GM21423 (cell line): ENCODE measurements around the gene DPEP2.
"Not testable (repeated sequence)": the region's sequence is repeated elsewhere in the genome, so short reads cannot be mapped to it uniquely, and the experiment has no call there.

ENCODE experiments used
- ATAC-seq: cut with Tn5 transposase; IDR thresholded peaks from one replicate; pipeline ENCODE4 v1.9.1; 2021; ENCODE audit warnings: mild to moderate bottlenecking, moderate library complexity; ENCODE audit not compliant: unreplicated experiment

DPEP2 gene

GRCh38 chr16:67977005-67977404 is 22.3 kb downstream of the DPEP2 start:
- no peak for ATAC-seq

- no peak for ATAC-seq
Observed at GRCh38 chr16:67976205-67976604, 23.1 kb downstream of the DPEP2 start.

- ATAC-seq = no peak
Observed at GRCh38 chr16:67975321-67976105, 23.8 kb downstream of the DPEP2 start.

- ATAC-seq = not testable (repeated sequence)
Observed at GRCh38 chr16:67972285-67972684, 27.0 kb downstream of the DPEP2 start.

- no peak for ATAC-seq
Observed at GRCh38 chr16:67971111-67971510, 28.2 kb downstream of the DPEP2 start.

GRCh38 chr16:67969254-67970039 is 29.8 kb downstream of the DPEP2 start:
- no peak for ATAC-seq

- ATAC-seq = peak; percentile 69
Observed at GRCh38 chr16:67968400-67969253, 30.7 kb downstream of the DPEP2 start, which contains the start of gene SLC12A4. TSS of gene SLC12A4 (minus strand) at chr16:67968637. CDS start at chr16:67968553, 84 bp downstream.

- ATAC-seq = peak; percentile 21
Observed at GRCh38 chr16:67967958-67968399, 31.3 kb downstream of the DPEP2 start.

GRCh38 chr16:67967183-67967957 is 31.9 kb downstream of the DPEP2 start:
- no peak for ATAC-seq

- no peak for ATAC-seq
Observed at GRCh38 chr16:67966549-67967182, 32.6 kb downstream of the DPEP2 start.

GRCh38 chr16:67965668-67966548 is 33.4 kb downstream of the DPEP2 start:
- ATAC-seq = no peak

GRCh38 chr16:67964477-67965131 is 34.7 kb downstream of the DPEP2 start:
- no peak for ATAC-seq

- no peak for ATAC-seq
Observed at GRCh38 chr16:67963662-67964321, 35.5 kb downstream of the DPEP2 start.

- ATAC-seq = no peak
Observed at GRCh38 chr16:67963292-67963661, 36.0 kb downstream of the DPEP2 start.

- ATAC-seq = no peak
Observed at GRCh38 chr16:67962135-67962534, 37.1 kb downstream of the DPEP2 start.

GRCh38 chr16:67961551-67961957 is 37.7 kb downstream of the DPEP2 start:
- ATAC-seq = no peak

- no peak for ATAC-seq
Observed at GRCh38 chr16:67959536-67960329, 39.6 kb downstream of the DPEP2 start.
